ENCODE measurements around the gene PDZD7. TPM values are rescaled to one million over a fixed set of nuclear protein-coding genes. Genes with fewer than 3 reads are reported as not detected.
"Not testable (repeated sequence)": the region's sequence is repeated elsewhere in the genome, so short reads cannot be mapped to it uniquely, and the experiment has no call there.

Gene PDZD7
- total RNA-seq, 1 donor from 2014 or later, result 0.04 TPM

GRCh38 chr10:100981178-100981772, 49.7 kb downstream of the PDZD7 start:
- ATAC-seq, result no peak

DNA sequence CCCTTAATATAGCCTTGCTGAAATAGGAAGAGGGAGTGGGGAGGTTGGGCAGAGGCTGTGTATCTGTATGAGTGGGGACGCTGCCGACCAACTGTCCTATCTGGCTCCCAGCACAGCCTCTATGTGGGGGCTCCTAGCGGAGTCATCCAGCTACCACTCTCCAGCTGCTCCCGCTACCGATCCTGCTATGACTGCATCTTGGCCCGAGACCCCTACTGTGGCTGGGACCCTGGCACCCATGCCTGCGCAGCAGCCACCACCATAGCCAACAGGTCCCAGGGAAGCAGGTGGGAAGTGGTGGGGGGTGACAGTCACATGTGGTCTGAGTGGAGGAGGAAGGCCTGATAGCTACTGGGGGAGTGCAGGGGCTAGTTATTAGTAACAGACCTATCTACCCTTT, 50.2 kb downstream of the PDZD7 start:
- no peak for ATAC-seq

GRCh38 chr10:100980311-100980710, 50.6 kb downstream of the PDZD7 start:
- no peak for ATAC-seq

- ATAC-seq, result no peak
Measured at GRCh38 chr10:100979791-100980272, 51.1 kb downstream of the PDZD7 start.

GRCh38 chr10:100978901-100979195, 52.1 kb downstream of the PDZD7 start:
- ATAC-seq, result no peak

DNA sequence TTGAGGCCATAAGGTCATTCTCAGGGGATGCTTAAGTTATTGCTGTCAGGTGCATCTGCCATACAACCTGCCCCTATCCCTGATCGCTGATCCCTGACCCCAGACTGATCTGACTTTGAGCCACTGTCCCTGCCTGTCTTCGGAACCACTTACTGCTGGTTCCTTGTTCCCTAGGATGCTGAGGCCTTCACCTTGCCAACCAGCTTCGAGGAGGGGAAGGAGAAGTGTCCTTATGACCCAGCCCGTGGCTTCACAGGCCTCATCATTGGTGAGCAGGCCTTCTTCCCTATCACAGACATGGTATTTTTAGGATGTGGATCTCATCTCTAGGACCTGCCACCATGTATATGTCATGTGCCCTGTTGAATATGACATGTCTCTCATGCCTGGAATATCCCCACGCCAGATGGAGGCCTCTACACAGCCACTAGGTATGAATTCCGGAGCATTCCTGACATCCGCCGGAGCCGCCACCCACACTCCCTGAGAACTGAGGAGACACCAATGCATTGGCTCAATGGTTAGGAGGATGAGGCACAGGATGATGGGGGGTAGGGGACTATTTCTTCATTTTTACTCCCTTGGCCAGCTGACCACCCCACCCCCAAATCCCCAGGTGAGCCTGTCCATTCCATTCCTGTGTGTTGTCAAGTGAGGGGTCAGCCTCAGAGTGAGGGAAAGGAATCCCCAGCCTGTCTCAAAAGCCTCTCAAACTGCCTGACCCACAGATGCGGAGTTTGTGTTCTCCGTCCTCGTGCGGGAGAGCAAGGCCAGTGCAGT, 52.6 kb downstream of the PDZD7 start:
- ATAC-seq, result no peak

- no peak for ATAC-seq
Measured at GRCh38 chr10:100977436-100977835, 53.5 kb downstream of the PDZD7 start.

GRCh38 chr10:100976906-100977305, 54.0 kb downstream of the PDZD7 start:
- no peak for ATAC-seq

- ATAC-seq, result not testable (repeated sequence)
Measured at GRCh38 chr10:100975397-100975796, 55.5 kb downstream of the PDZD7 start.

GRCh38 chr10:100972904-100973535, 57.9 kb downstream of the PDZD7 start:
- ATAC-seq, result no peak

GRCh38 chr10:100972115-100972903, 58.6 kb downstream of the PDZD7 start:
- no peak for ATAC-seq

DNA sequence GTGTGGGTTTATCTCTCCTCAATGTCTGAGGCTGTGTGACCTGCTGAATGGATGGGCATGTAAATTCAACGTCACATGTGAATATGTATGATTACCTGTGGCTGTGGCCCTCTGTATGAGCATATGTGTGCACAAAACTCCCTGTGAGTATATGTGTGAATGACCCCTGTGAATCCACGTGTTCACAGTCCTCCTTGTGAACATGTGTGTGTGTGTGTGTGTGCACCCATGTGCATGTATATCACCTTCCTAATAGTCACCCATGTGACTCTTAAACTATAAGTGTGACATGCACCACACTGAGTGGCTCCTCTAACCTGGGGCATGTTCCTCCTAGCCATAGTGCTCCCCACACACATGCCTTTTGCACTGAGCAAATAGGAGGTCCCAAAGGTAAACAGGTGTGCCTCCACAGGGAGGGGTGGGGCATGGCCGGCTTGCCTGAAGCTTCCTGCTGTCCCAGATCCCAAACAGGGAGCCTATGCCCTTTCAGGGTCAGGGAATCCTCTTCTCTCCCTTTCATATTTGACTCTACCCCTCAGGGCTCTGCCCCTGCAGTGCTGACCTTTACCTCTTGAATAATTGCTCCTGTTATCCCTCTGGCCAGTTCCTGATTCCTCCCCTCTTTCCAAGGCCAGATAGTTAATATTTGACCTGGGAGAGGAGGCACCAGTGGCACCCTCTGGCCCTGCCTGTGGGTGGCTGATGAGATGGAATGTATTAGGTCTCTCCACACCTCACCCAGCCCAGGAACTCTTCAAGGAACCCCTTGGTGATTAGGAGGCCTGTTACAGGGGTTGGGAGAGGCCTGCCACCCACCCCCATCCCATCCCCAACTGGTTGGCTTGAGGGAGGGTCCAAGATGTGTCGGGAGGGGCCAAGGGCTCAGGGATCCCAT, 59.8 kb downstream of the PDZD7 start:
- ATAC-seq, result no peak

GRCh38 chr10:100970076-100970913, 60.6 kb downstream of the PDZD7 start:
- peak; percentile 14 for ATAC-seq

DNA sequence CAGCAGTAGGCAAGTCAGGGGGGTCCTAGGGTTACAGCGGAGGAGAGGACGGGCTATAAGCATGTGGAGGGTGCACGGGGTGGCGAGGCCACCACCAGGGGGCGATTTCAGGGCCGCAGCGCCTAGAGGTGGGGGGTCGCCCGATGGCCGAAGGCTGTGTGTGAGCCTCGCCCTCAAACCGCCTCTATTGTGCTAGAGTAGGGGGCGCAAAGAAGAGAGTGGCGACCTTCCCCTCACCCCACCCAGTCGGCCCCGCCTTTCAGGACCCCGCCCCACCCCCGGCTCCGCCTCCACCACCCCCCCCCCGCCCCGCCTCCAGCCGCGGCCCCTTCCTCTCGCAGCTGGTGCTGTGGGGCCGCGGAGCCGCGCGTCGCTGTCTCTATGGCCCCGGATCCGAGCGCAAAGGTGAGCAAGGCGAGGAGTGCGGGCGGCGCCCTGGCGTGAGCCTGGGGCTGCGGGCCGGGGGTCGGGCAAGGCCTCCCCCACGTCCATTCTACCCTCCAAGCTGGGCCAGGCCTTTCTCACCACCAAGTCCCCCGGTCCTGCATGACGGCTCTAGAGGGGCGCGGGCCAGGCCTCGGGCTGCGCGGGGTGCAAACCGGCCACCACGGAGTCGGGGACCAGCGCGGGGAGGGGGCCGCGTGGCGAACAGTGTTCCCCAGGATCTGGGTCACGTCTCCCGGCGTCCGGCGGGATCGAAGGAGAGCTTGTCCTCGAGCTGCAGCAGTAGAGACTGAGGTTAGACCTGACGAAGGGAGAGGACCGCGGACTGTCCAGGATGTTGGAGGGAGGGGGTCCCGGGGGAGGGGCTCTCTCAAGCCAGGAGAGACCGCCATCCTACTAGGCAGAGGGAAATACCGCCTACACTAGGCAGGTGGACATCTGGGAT, 61.5 kb downstream of the PDZD7 start, which contains the start of gene SEMA4G:
Gene SEMA4G, plus strand, starts transcription at position 318 of the 889 bp plus-strand sequence. CDS start 3,409 bp downstream, outside the sequence.
- peak; percentile 55 for ATAC-seq

- ATAC-seq, result peak; percentile 28
Measured at GRCh38 chr10:100968863-100969186, 62.1 kb downstream of the PDZD7 start.

GRCh38 chr10:100968062-100968736, 62.7 kb downstream of the PDZD7 start:
- ATAC-seq, result no peak

DNA sequence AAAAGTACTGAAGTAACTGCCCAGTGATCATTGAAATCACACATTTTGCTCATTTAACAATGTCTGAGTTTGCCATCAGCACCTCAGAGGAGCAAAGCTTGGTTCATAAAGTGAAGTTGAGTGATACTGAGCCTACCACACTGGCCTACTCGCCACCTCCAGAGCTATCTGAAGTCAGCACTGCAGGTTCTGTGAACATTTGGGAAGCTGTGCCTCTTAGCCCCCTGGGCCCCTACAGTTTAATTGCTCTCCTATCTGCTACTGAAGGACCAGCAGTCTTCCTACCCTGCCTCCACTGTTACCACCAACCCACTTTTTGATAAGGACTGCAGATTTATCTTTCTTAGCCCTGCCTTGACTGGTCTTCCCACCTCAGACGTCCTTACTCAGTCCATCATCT, 63.6 kb downstream of the PDZD7 start:
- no peak for ATAC-seq

DNA sequence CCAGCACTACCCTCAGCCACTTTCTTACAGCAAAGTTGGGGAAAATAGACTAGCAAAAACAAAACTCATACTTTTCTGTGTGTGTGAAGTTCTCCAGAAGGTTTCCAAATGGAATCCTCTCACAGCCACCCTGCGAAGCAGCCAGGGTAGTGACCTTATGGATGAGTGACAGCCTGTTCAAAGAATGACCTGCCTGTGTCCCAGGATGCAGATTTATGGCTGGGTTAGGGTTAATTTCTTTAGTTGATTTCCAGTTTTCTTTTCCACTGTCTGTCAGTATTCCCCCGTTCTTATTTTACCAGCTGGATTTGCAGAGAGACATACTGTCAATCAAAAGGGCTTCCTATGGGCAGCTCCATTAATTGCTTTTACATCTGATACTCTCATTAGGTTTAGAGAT, 64.0 kb downstream of the PDZD7 start:
- ATAC-seq, result no peak

DNA sequence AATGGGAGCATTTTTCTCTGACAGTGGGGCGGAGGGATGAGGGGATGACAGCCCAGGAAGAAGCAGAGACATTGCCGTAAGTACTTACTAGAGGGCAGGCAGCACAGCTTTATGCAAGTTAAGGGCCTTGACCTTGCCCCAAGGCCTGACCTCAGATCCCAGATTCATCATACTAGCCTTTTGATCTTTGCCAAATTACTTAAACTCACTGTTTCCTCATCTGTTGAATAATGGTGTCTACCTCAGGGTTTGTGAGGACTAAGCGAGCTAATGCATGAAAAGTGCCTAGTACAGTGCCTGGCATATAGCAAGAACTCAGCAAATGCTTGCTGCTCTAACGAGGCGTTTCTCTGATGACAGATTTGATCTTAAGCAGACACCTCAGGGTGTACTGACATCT, 65.1 kb downstream of the PDZD7 start:
- no peak for ATAC-seq

All from esophagus mucosa (tissue), 1 donor.